GM12878 (cell line): ENCODE results near the gene TXNL4A. TPM values are rescaled to one million over a fixed set of nuclear protein-coding genes. Genes with fewer than 3 reads are reported as not detected.

Experiments
- ATAC-seq: fragments of 200-7000 bp; cut with Tn5 transposase; 3 replicates; pipeline ENCODE4 v1.9.1; 2020; ENCODE audit warnings: mild to moderate bottlenecking, moderate library complexity
- BruUV-seq: library from RNA; stranded (reverse); fragments of 400-500 nt; replicated peaks from 2 replicates; lab custom pipeline; 2021; lab: Mats Ljungman, UMichigan
- CTCF ChIA-PET: fragments of 300-600 bp; sonication (Branson Sonifier 250); formaldehyde crosslinking; extraction: SDS; loops from one replicate; lab custom pipeline; 2021; ENCODE audit warnings: inconsistent platforms; lab: Yijun Ruan, JAX
- POLR2A ChIA-PET: fragments of 350-600 bp; formaldehyde crosslinking; extraction: SDS; loops from one replicate; lab custom pipeline; 2021; ENCODE audit warnings: inconsistent platforms; lab: Charles Lee
- RAD21 ChIA-PET: fragments of 300-600 bp; sonication (Branson Sonifier 250); formaldehyde crosslinking; loops from one replicate; lab custom pipeline; 2023; ENCODE audit warnings: antibody characterized with exemption; ENCODE audit not compliant: unreplicated experiment; lab: Charles Lee
- SMC1A ChIA-PET: fragments of 300-600 bp; sonication (Branson Sonifier 250); formaldehyde crosslinking; loops from one replicate; lab custom pipeline; 2023; ENCODE audit not compliant: unreplicated experiment, uncharacterized antibody; lab: Charles Lee
- DNase-seq: peaks from one replicate; pipeline ENCODE4 v3.0.0-alpha.2; 2011; ENCODE audit warnings: low read depth, low spot score
- FAIRE-seq: peaks from 3 replicates; lab custom pipeline; 2011; peaks lifted over from hg19 to GRCh38; lab: Jason Lieb, UNC
- H2AFZ ChIP-seq: 2 replicates; pipeline ENCODE4 v1.6.0; 2011; ENCODE audit warnings: low read depth, low read length, control low read depth; ENCODE audit not compliant: control insufficient read depth
- H3K27ac ChIP-seq: 2 replicates; pipeline ENCODE4 v1.5.1; 2011; ENCODE audit warnings: control low read depth; ENCODE audit not compliant: control insufficient read depth, insufficient read depth
- H3K27me3 ChIP-seq, 2 experiments: replicated peaks in 1 of 2; 2 replicates each; pipeline versions ENCODE4 v1.6.0 to v1.6.1; 2011; ENCODE audit warnings: low read length in 1 of 2; ENCODE audit not compliant: control insufficient read depth in 2 of 2, insufficient read depth in 2 of 2
- H3K36me3 ChIP-seq, 2 experiments: 2 replicates each; pipeline ENCODE4 v1.5.1; 2011; ENCODE audit warnings: low read length in 1 of 2; ENCODE audit not compliant: control insufficient read depth in 2 of 2, insufficient read depth in 2 of 2
- H3K4me1 ChIP-seq: 2 replicates; pipeline ENCODE4 v1.6.1; 2011; ENCODE audit warnings: mild to moderate bottlenecking, low read length, moderate library complexity, mixed read lengths; ENCODE audit not compliant: control insufficient read depth, insufficient read depth
- H3K4me2 ChIP-seq: 2 replicates; pipeline ENCODE4 v1.6.0; 2011; ENCODE audit warnings: control low read depth; ENCODE audit not compliant: control insufficient read depth, insufficient read depth
- H3K4me3 ChIP-seq: fragments of 200-600 bp; sonication (generic); 2 replicates; pipeline ENCODE4 v1.5.1; 2016
- H3K79me2 ChIP-seq: 2 replicates; pipeline ENCODE4 v1.6.0; 2011; ENCODE audit warnings: low read length; ENCODE audit not compliant: control insufficient read depth, insufficient read depth
- H3K9ac ChIP-seq: 2 replicates; pipeline ENCODE4 v1.8.0; 2011; ENCODE audit warnings: low read length, control low read depth, mixed read lengths; ENCODE audit not compliant: control insufficient read depth, insufficient read depth
- H3K9me3 ChIP-seq: replicated peaks from 3 replicates; pipeline ENCODE4 v1.5.1; 2011; ENCODE audit warnings: mild to moderate bottlenecking, low read length; ENCODE audit not compliant: control insufficient read depth, insufficient read depth
- H4K20me1 ChIP-seq: 2 replicates; pipeline ENCODE4 v1.6.0; 2011; ENCODE audit not compliant: control insufficient read depth, insufficient read depth
- CEBPZ ChIP-seq: fragments of 150-350 bp; IDR thresholded peaks from 2 replicates; pipeline ENCODE4 v1.6.1; 2016; ENCODE audit warnings: low read depth, low read length
- CHD1 ChIP-seq: IDR thresholded peaks from 2 replicates; pipeline ENCODE4 v1.6.1; 2012; ENCODE audit warnings: low read depth, low read length, improper control_type of control experiment
- FOS ChIP-seq: IDR thresholded peaks from 3 replicates; pipeline ENCODE4 v1.6.1; 2011; ENCODE audit warnings: borderline replicate concordance; ENCODE audit not compliant: insufficient read length; ENCODE audit errors: extremely low read depth
- IRF3 ChIP-seq: fragments of 450-650 bp; IDR thresholded peaks from 2 replicates; pipeline ENCODE4 v1.6.1; 2014; ENCODE audit warnings: mild to moderate bottlenecking
- KAT2A ChIP-seq: conservative IDR thresholded peaks from 2 replicates; pipeline ENCODE4 v1.6.1; 2011; ENCODE audit warnings: low read depth, low read length; ENCODE audit not compliant: control insufficient read depth
- MEF2B ChIP-seq: fragments of 450-650 bp; IDR thresholded peaks from 2 replicates; pipeline ENCODE4 v1.6.1; 2018; ENCODE audit warnings: mild to moderate bottlenecking, moderate library complexity; ENCODE audit not compliant: partially characterized antibody, poor library complexity, severe bottlenecking
- RAD51 ChIP-seq: fragments of 450-650 bp; IDR thresholded peaks from 2 replicates; pipeline ENCODE4 v1.6.1; 2016; ENCODE audit warnings: moderate library complexity, mild to moderate bottlenecking, inconsistent platforms
- RELA ChIP-seq: fragments of 450-650 bp; IDR thresholded peaks from 2 replicates; pipeline ENCODE4 v1.8.0; 2014; ENCODE audit warnings: borderline replicate concordance; ENCODE audit not compliant: partially characterized antibody
- SREBF2 ChIP-seq: IDR thresholded peaks from 2 replicates; pipeline ENCODE4 v1.6.1; 2012; ENCODE audit warnings: mild to moderate bottlenecking, low read length
- TARDBP ChIP-seq: IDR thresholded peaks from 2 replicates; pipeline ENCODE4 v1.6.1; 2016; ENCODE audit warnings: borderline replicate concordance
- ZNF592 ChIP-seq: fragments of 450-650 bp; IDR thresholded peaks from 2 replicates; pipeline ENCODE4 v1.6.1; 2017; ENCODE audit warnings: mild to moderate bottlenecking, moderate library complexity
- WGBS: methylation state at CpG from one replicate; pipeline ENCODE4 v1.1.6; 2016; ENCODE audit warnings: low lambda C conversion rate; ENCODE audit not compliant: insufficient replicate concordance, insufficient coverage; ENCODE audit errors: missing lambda C conversion rate; 5-methylcytosine and 5-hydroxymethylcytosine counted together
- in situ Hi-C: fragments of 300-500 bp; cut with MboI; formaldehyde crosslinking; loops from 9 replicates; pipeline ENCODE4 v1.14.3; 2018; ENCODE audit warnings: mixed read lengths
- intact Hi-C: fragments of 100-400 bp; cut with micrococcal nuclease; formaldehyde crosslinking; loops from one replicate; pipeline ENCODE4 v1.14.2; 2022; ENCODE audit not compliant: unreplicated experiment
- polyA plus RNA-seq, 11 experiments: library from polyadenylated mRNA; depleted of rRNA in 4 of 11; unstranded in 6 of 11; stranded (reverse) in 5 of 11; fragments of >200 nt; fragmentation: Nextera tagmentation in 4 of 11; fragmentation: Illumina TruSeq in 1 of 11; extraction: Ambion mirVana in 4 of 11; extraction: Trizol in 1 of 11; gene quantifications; 1 replicate in 1 of 11; 2 replicates in 10 of 11; pipeline versions ENCODE4 v1.2.1 to v1.2.3, GENCODE V29; 2011 to 2016; ENCODE audit warnings: inconsistent platforms in 2 of 11, missing spikeins in 2 of 11, low read depth in 1 of 11
- total RNA-seq, 4 experiments: library from RNA; depleted of rRNA in 3 of 4; stranded (reverse); fragments of >200 nt in 3 of 4; fragmentation: Illumina TruSeq in 1 of 4; extraction: Trizol in 1 of 4; gene quantifications; 2 replicates each; pipeline versions ENCODE4 v1.2.1 to v1.2.3, GENCODE V29; 2013 to 2021

The TXNL4A gene
- total and polyA plus RNA-seq, 10 of the 15 experiments (the other 5 are each of a cell fraction or from before 2014, with no cell fraction given), result 38.4 to 329 (median 128) TPM

- no peak for TF ChIP-seq ZNF592
- TF ChIP-seq, all 136 proteins: peak for 0
Observed at GRCh38 chr18:79975985-79976680, 12.2 kb downstream of the TXNL4A start (continued).

- ChIA-PET POLR2A (no interaction called here), RAD21 (no interaction called here), CTCF (no interaction called here), SMC1A (no interaction called here)
- intact Hi-C loops, result no loop called here
- H3K79me2 ChIP-seq, result peaks cover 19% of the 10 kb centered on the region
- DNase-seq (no peak), ATAC-seq (no peak), FAIRE-seq (no peak)
- H3K9me3 ChIP-seq, result no peaks in the 10 kb centered on the region
- H3K4me3 ChIP-seq, result no peak overlapping the region
- no peaks in the 10 kb centered on the region for H3K4me1 ChIP-seq
- H3K9ac ChIP-seq, result no peak overlapping the region
- no peak overlapping the region for H3K27ac ChIP-seq
- no peaks in the 10 kb centered on the region for H3K27me3 ChIP-seq
- BruUV-seq, result no TSS peak
- WGBS, result 84% methylated on average over 4 of the region's 4 CpGs
- no peak overlapping the region for H3K4me2 ChIP-seq
- no peak overlapping the region for H2AFZ ChIP-seq
- H4K20me1 ChIP-seq, result no peaks in the 10 kb centered on the region
- TF ChIP-seq CEBPZ (no peak), SREBF2 (no peak), KAT2A (no peak), FOS (no peak), RAD51 (no peak), RELA (no peak), TARDBP (no peak), CHD1 (no peak), MEF2B (no peak), IRF3 (no peak)
- in situ Hi-C loops, result no loop called here
- H3K36me3 ChIP-seq, result peaks cover 16 to 26% of the 10 kb centered on the region in 2 experiments
Observed at GRCh38 chr18:79975043-79975442, 13.3 kb downstream of the TXNL4A start.
